ENCODE results near the gene SGCB.
"Not testable (repeated sequence)": the region's sequence is repeated elsewhere in the genome, so short reads cannot be mapped to it uniquely, and the experiment has no call there.

The SGCB gene

GRCh38 chr4:52038103-52038912 lies at the start of gene SGCB:
Gene SGCB (minus strand): TSS chr4:52038299. CDS start chr4:52038259, 40 bp downstream.
- DNase-seq = peak; percentile 65 to 72

- DNase-seq = not testable (repeated sequence)
These were observed 48.3 kb upstream of the SGCB start for GRCh38 chr4:52086425-52086824.

- DNase-seq = no peak
These were observed 43.1 kb upstream of the SGCB start for GRCh38 chr4:52081216-52081615.

- no peak for DNase-seq
These were observed 41.6 kb upstream of the SGCB start for GRCh38 chr4:52079659-52080058.

GRCh38 chr4:52076731-52077130 lies 38.6 kb upstream of the SGCB start:
- DNase-seq = no peak

GRCh38 chr4:52071791-52072546 lies 33.9 kb upstream of the SGCB start:
- no peak for DNase-seq

GRCh38 chr4:52069571-52069970 lies 31.5 kb upstream of the SGCB start:
- no peak for DNase-seq

- no peak for DNase-seq
These were observed 21.3 kb upstream of the SGCB start for GRCh38 chr4:52059372-52059771.

GRCh38 chr4:52058275-52058674 lies 20.2 kb upstream of the SGCB start:
- no peak for DNase-seq

GRCh38 chr4:52057196-52057595 lies 19.1 kb upstream of the SGCB start:
- DNase-seq = no peak

- no peak for DNase-seq
These were observed 16.2 kb upstream of the SGCB start for GRCh38 chr4:52054254-52054653.

- DNase-seq = no peak
These were observed 14.3 kb upstream of the SGCB start for GRCh38 chr4:52052475-52052780.

- DNase-seq = no peak
These were observed 13.7 kb upstream of the SGCB start for GRCh38 chr4:52051615-52052474.

GRCh38 chr4:52051213-52051614 lies 13.1 kb upstream of the SGCB start, which contains the start of gene SPATA18:
Gene SPATA18 (plus strand): TSS chr4:52051304. CDS start chr4:52051705, 401 bp downstream.
- DNase-seq = no peak

- no peak for DNase-seq
These were observed 11.2 kb upstream of the SGCB start for GRCh38 chr4:52049266-52049665.

GRCh38 chr4:52045028-52045427 lies 6.9 kb upstream of the SGCB start:
- no peak for DNase-seq

- peak; percentile 65 to 66 for DNase-seq
These were observed 403 bp downstream of the SGCB start for GRCh38 chr4:52037689-52038102.

GRCh38 chr4:52036886-52037530 lies 1.1 kb downstream of the SGCB start:
- DNase-seq = no peak

GRCh38 chr4:52035190-52035589 lies 2.9 kb downstream of the SGCB start:
- DNase-seq = no peak

- no peak for DNase-seq
These were observed 6.1 kb downstream of the SGCB start for GRCh38 chr4:52032005-52032404.

- DNase-seq = no peak
These were observed 9.1 kb downstream of the SGCB start for GRCh38 chr4:52028970-52029369.

GRCh38 chr4:52019936-52020657 lies 18.0 kb downstream of the SGCB start, which contains the start of gene LRRC66:
Gene LRRC66 (minus strand): TSS chr4:52020363. CDS start chr4:52017613, 2,750 bp downstream.
- no peak for DNase-seq
